Epithelial cell of proximal tubule (primary cell): ENCODE measurements around the gene EBI3. TPM values are rescaled to one million over a fixed set of nuclear protein-coding genes. Genes with fewer than 3 reads are reported as not detected.
"Not testable (repeated sequence)": the region's sequence is repeated elsewhere in the genome, so short reads cannot be mapped to it uniquely, and the experiment has no call there.

ENCODE experiments used
- DNase-seq: peaks from one replicate; pipeline ENCODE4 v3.0.0-alpha.2; 2011; ENCODE audit warnings: low read depth
- H3K4me3 ChIP-seq: 2 replicates; pipeline ENCODE4 v1.5.1; 2011; ENCODE audit warnings: low read depth, mild to moderate bottlenecking, low read length
- CTCF ChIP-seq: conservative IDR thresholded peaks from 2 replicates; pipeline ENCODE4 v1.5.1; 2012; ENCODE audit warnings: low read depth, mild to moderate bottlenecking, low read length
- total RNA-seq: library from RNA; depleted of rRNA; stranded (reverse); fragments of >200 nt; gene quantifications from 2 replicates; pipeline ENCODE4 v1.2.3, GENCODE V29; 2015

The EBI3 gene
- total RNA-seq, 1 donor from 2014 or later = 1.7 TPM

DNA sequence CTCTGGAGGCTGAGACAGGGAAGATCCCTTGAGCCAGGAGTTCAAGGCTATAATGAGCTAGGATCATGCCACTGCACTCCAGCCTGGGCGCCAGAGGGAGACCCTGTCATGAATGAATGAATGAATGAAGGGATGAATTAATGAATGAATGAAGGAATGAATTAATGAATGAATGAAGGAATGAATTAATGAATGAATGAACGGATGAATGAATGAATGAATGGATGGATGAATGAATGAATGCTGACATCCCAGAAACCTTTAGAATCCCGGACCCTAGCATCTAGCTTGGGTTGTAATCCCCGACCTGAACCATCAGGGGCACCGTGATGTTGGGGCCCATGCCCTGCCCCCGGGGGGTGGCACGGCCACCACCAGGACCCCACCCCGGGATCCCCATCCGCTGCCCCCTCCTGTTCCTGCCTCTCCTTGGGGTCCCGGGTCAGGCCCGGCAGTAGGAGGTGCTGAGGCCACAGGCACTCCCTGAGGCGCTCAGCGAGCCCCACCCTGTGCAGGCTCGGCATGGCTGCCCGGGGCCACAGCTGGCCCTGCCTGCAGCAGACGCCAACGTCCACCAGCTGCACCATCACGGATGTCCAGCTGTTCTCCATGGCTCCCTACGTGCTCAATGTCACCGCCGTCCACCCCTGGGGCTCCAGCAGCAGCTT is 3.4 kb downstream of the EBI3 start:
- no peak for DNase-seq
- no peak for TF ChIP-seq CTCF
- H3K4me3 ChIP-seq = no peak overlapping the region

DNA sequence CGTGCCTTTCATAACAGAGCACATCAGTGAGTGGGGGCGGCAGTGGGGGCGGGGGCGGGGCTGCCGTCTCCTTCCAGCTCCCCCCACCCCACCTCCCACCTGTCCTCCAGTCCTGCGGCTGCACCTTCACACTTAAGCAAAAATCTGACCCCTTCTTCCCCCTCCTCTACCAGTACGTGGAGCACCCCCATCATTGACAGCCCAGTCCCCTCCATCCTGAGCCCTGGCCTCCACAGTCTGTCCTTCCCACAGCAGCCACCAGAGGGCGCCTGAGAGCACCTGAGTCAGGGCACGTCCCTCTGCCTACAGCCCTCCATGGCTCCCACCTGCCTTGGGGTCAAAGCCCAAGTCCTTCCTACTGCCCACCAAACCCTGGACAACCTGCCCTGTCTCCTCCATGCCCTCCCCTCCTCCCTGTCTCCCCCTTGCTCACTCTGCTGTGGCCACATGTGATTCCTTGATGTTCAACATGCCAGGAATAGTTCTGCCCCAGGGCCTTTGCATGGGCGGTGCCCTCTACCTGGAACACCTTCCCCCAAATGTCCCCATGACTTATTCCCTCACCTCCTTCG is 4.0 kb downstream of the EBI3 start:
- H3K4me3 ChIP-seq = no peak overlapping the region
- TF ChIP-seq CTCF = peak; percentile 88
- DNase-seq = no peak

DNA sequence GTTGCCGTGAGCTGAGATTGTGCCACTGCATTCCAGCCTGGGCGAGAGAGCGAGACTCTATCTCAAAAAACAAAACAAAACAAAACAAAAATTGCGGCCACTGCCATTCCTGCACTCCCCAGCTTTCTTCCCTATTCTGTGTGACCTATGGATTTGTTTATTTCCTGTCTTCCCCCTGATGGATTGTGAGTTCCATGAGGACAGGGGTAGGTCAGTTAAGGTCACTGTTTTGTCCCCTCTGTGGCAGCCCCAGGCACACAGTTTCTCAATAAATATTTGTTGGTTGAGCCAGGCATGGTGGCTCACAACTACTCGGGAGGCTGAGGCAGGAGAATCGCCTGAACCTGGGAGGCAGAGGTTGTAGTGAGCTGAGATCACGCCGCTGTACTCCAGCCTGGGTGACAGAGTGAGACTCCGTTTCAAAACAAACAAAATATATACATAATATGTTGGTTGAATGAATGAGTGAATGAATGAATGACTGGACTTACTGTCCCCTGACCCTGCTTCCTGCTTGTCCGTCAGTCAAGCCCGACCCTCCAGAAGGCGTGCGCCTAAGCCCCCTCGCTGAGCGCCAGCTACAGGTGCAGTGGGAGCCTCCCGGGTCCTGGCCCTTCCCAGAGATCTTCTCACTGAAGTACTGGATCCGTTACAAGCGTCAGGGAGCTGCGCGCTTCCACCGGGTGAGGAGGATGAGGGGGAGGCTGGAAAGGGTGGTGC is 5.0 kb downstream of the EBI3 start:
- no peak for TF ChIP-seq CTCF
- H3K4me3 ChIP-seq = no peak overlapping the region
- DNase-seq = no peak

DNA sequence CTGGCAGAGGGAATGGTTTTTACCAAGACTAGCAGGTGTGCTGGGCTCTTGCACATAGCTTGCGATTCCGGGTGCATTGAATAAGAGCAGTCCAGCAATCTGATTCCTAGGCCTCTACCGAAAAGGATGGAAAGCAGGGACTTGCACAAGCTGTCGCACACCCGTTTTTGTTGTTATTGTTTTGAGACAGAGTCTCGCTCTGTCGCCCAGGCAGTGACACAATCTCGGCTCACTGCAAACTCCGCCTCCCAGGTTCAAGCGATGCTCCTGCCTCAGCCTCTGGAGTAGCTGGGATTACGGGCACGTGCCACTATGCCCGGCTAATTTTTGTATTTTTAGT is 5.5 kb downstream of the EBI3 start:
- TF ChIP-seq CTCF = no peak

GRCh38 chr19:4237510-4237909 is 8.2 kb downstream of the EBI3 start:
- H3K4me3 ChIP-seq, DNase-seq: not testable (repeated sequence)

More for the DNA sequence above, 5.5 kb downstream of the EBI3 start:
- H3K4me3 ChIP-seq = no peak overlapping the region
- no peak for DNase-seq

DNA sequence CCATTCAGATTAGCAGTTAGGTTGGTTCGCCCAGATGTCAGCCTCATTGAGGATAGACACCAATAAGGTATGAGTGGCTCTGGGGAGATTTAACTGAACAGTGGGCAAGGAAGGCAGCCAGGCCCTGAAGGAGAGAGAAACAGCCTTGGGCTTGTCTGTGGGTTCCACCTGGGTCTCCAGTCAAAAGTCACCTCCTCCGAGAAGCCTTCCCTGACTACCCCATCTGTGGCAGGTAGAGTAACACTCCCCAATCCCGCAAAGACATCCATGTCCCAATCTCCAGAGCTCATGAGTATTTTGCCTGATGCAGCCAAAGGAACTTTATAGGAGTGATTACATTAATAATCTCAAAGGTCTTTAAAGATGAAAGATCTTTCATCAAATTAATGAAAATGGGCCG is 9.5 kb downstream of the EBI3 start:
- no peak for TF ChIP-seq CTCF

GRCh38 chr19:4241824-4242430 is 12.6 kb downstream of the EBI3 start:
- no peak for DNase-seq
- TF ChIP-seq CTCF = no peak
- no peak overlapping the region for H3K4me3 ChIP-seq

More for the DNA sequence above, 9.5 kb downstream of the EBI3 start:
- DNase-seq = no peak
- H3K4me3 ChIP-seq = no peak overlapping the region

- not testable (repeated sequence) for DNase-seq, H3K4me3 ChIP-seq
Observed at GRCh38 chr19:4245938-4246337, 16.6 kb downstream of the EBI3 start.
